ENCODE results near the gene TSPAN14. TPM values are rescaled to one million over a fixed set of nuclear protein-coding genes. Genes with fewer than 3 reads are reported as not detected.
"Not testable (repeated sequence)": the region's sequence is repeated elsewhere in the genome, so short reads cannot be mapped to it uniquely, and the experiment has no call there.

Gene TSPAN14
- total RNA-seq, 1 experiment from 2014 or later = 67.0 TPM

- DNase-seq (ENCODE audit: low read depth) = no peak
These were observed 70.2 kb downstream of the TSPAN14 start for GRCh38 chr10:80524190-80524909.

GRCh38 chr10:80526218-80526617 is 72.1 kb downstream of the TSPAN14 start:
- DNase-seq (ENCODE audit: low read depth) = no peak

GRCh38 chr10:80526742-80527141 is 72.6 kb downstream of the TSPAN14 start:
- no peak for DNase-seq (ENCODE audit: low read depth)

GRCh38 chr10:80528185-80528700 is 74.1 kb downstream of the TSPAN14 start:
- DNase-seq (ENCODE audit: low read depth) = no peak

- DNase-seq (ENCODE audit: low read depth) = no peak
These were observed 74.8 kb downstream of the TSPAN14 start for GRCh38 chr10:80528901-80529300.

GRCh38 chr10:80529604-80530003 is 75.5 kb downstream of the TSPAN14 start:
- no peak for DNase-seq (ENCODE audit: low read depth)

- peak; percentile 66 for DNase-seq (ENCODE audit: low read depth)
These were observed 76.1 kb downstream of the TSPAN14 start for GRCh38 chr10:80530251-80530650.

GRCh38 chr10:80530816-80531215 is 76.7 kb downstream of the TSPAN14 start:
- DNase-seq (ENCODE audit: low read depth) = no peak

- no peak for DNase-seq (ENCODE audit: low read depth)
These were observed 78.5 kb downstream of the TSPAN14 start for GRCh38 chr10:80532571-80532970.

GRCh38 chr10:80534059-80534458 is 79.9 kb downstream of the TSPAN14 start:
- not testable (repeated sequence) for DNase-seq (ENCODE audit: low read depth)

GRCh38 chr10:80534646-80535045 is 80.5 kb downstream of the TSPAN14 start:
- DNase-seq (ENCODE audit: low read depth) = not testable (repeated sequence)

- peak; percentile 81 for DNase-seq (ENCODE audit: low read depth)
These were observed 81.7 kb downstream of the TSPAN14 start for GRCh38 chr10:80535671-80536360.

- DNase-seq (ENCODE audit: low read depth) = no peak
These were observed 82.3 kb downstream of the TSPAN14 start for GRCh38 chr10:80536361-80536835.

- DNase-seq (ENCODE audit: low read depth) = no peak
These were observed 83.1 kb downstream of the TSPAN14 start for GRCh38 chr10:80537086-80537735.

GRCh38 chr10:80537736-80538480 is 83.8 kb downstream of the TSPAN14 start, which contains the start of gene SH2D4B:
Gene SH2D4B, plus strand, starts transcription at chr10:80537902. Its CDS starts 430 bp downstream, at chr10:80538332.
- DNase-seq (ENCODE audit: low read depth) = no peak

GRCh38 chr10:80538481-80539185 is 84.5 kb downstream of the TSPAN14 start:
- DNase-seq (ENCODE audit: low read depth) = no peak

GRCh38 chr10:80539421-80540031 is 85.4 kb downstream of the TSPAN14 start:
- no peak for DNase-seq (ENCODE audit: low read depth)

GRCh38 chr10:80540136-80540535 is 86.0 kb downstream of the TSPAN14 start:
- DNase-seq (ENCODE audit: low read depth) = no peak

- no peak for DNase-seq (ENCODE audit: low read depth)
These were observed 86.5 kb downstream of the TSPAN14 start for GRCh38 chr10:80540618-80540980.

- no peak for DNase-seq (ENCODE audit: low read depth)
These were observed 87.1 kb downstream of the TSPAN14 start for GRCh38 chr10:80540981-80541750.
